Gastroesophageal sphincter (tissue), 4 donors: ENCODE measurements around the gene PARPBP. TPM values are rescaled to one million over a fixed set of nuclear protein-coding genes. Genes with fewer than 3 reads are reported as not detected.

Source experiments
- ATAC-seq: fragments of 150-250 bp; one replicate; pipeline ENCODE4 v1.9.1; 2016; ENCODE audit warnings: mild to moderate bottlenecking, moderate library complexity
- H3K27ac ChIP-seq, 4 donors: fragments of 200-600 bp; sonication (generic) in 3 of 4; 1 replicate in 3 of 4; 2 replicates in 1 of 4; pipeline ENCODE4 v1.5.1; 2016 to 2019
- H3K27me3 ChIP-seq: fragments of 200-600 bp; sonication (generic); one replicate; pipeline ENCODE4 v1.5.1; 2019
- H3K36me3 ChIP-seq, 2 donors: fragments of 200-600 bp; sonication (generic); one replicate each; pipeline ENCODE4 v1.5.1; 2019; ENCODE audit warnings: control low read depth in 1 of 2
- H3K4me1 ChIP-seq, 3 donors: fragments of 200-600 bp; sonication (generic); 1 replicate in 2 of 3; 2 replicates in 1 of 3; pipeline ENCODE4 v1.5.1; 2016 to 2019; ENCODE audit warnings: control low read depth in 2 of 3
- H3K4me3 ChIP-seq, 2 donors: fragments of 200-600 bp; sonication (generic); one replicate each; pipeline ENCODE4 v1.5.1; 2019; ENCODE audit warnings: mild to moderate bottlenecking in 1 of 2, moderate library complexity in 1 of 2
- H3K9me3 ChIP-seq, 3 donors: fragments of 200-600 bp; sonication (generic); one replicate each; pipeline ENCODE4 v1.5.1; 2017 to 2019; ENCODE audit warnings: control low read depth in 2 of 3
- CTCF ChIP-seq, 4 experiments: fragments of 200-600 bp in 2 of 4; fragments of 450-650 bp in 2 of 4; sonication (generic) in 1 of 4; IDR thresholded peaks; one replicate each; pipeline ENCODE4 v1.5.1; 2017 to 2019; ENCODE audit warnings: antibody characterized with exemption in 4 of 4, mild to moderate bottlenecking in 2 of 4, moderate library complexity in 2 of 4
- EP300 ChIP-seq: sonication (generic); formaldehyde crosslinking; IDR thresholded peaks from one replicate; pipeline ENCODE4 v1.6.1; 2017; ENCODE audit warnings: antibody characterized with exemption, mild to moderate bottlenecking
- POLR2A ChIP-seq, 2 donors: fragments of 450-650 bp; IDR thresholded peaks; one replicate each; pipeline ENCODE4 v1.6.1; 2017; ENCODE audit warnings: antibody characterized with exemption in 2 of 2, mild to moderate bottlenecking in 2 of 2, moderate library complexity in 1 of 2
- POLR2AphosphoS5 ChIP-seq: sonication (generic); formaldehyde crosslinking; IDR thresholded peaks from one replicate; pipeline ENCODE4 v1.6.1; 2017; ENCODE audit warnings: antibody characterized with exemption
- WGBS, 2 donors: methylation state at CpG; one replicate each; pipeline ENCODE4 v1.1.5; 2018; ENCODE audit warnings: low coverage in 1 of 2; 5-methylcytosine and 5-hydroxymethylcytosine counted together
- total RNA-seq, 4 donors: library from RNA; depleted of rRNA; stranded (reverse); fragments of >200 nt; gene quantifications; one replicate each; pipeline ENCODE4 v1.1.0, GENCODE V29; 2016

PARPBP gene
- total RNA-seq, 4 donors from 2014 or later = 0.93 to 1.4 (median 1.2) TPM

GRCh38 chr12:102182635-102183034 is 62.7 kb downstream of the PARPBP start:
- no peak for ATAC-seq
- no peaks in the 10 kb centered on the region for H3K4me1 ChIP-seq
- 45 to 58% methylated on average over 2 of the region's 2 CpGs for WGBS, 2 donors
- H3K27me3 ChIP-seq = no peaks in the 10 kb centered on the region
- TF ChIP-seq CTCF (IDR thresholded peaks at IDR 0.05) (no peak), EP300 (no peak), POLR2A (IDR thresholded peaks at IDR 0.05) (no peak), POLR2AphosphoS5 (no peak)
- no peaks in the 10 kb centered on the region for H3K9me3 ChIP-seq
- H3K4me3 ChIP-seq = no peak overlapping the region
- no peak overlapping the region for H3K27ac ChIP-seq
- no peaks in the 10 kb centered on the region for H3K36me3 ChIP-seq

GRCh38 chr12:102195826-102196225 is 75.8 kb downstream of the PARPBP start:
- H3K4me3 ChIP-seq = no peak overlapping the region
- H3K27ac ChIP-seq = no peak overlapping the region
- H3K27me3 ChIP-seq = no peaks in the 10 kb centered on the region
- no peaks in the 10 kb centered on the region for H3K4me1 ChIP-seq
- TF ChIP-seq POLR2A (IDR thresholded peaks at IDR 0.05) = no peak
- TF ChIP-seq POLR2AphosphoS5 = no peak
- no peak for TF ChIP-seq CTCF (IDR thresholded peaks at IDR 0.05)
- no peak for ATAC-seq
- 78 to 85% methylated on average over 4 of the region's 4 CpGs for WGBS, 2 donors
- no peaks in the 10 kb centered on the region for H3K36me3 ChIP-seq
- H3K9me3 ChIP-seq = no peaks in the 10 kb centered on the region

GRCh38 chr12:102197789-102198188 is 77.8 kb downstream of the PARPBP start, which contains the start of gene PMCH:
Gene PMCH (minus strand): TSS chr12:102197833. CDS start chr12:102197770, 63 bp downstream.
- no peaks in the 10 kb centered on the region for H3K9me3 ChIP-seq
- no peaks in the 10 kb centered on the region for H3K27me3 ChIP-seq
- no peak within 1 kb of the TSS for H3K27ac ChIP-seq
- TF ChIP-seq POLR2A (IDR thresholded peaks at IDR 0.05) (no peak), POLR2AphosphoS5 (no peak), CTCF (IDR thresholded peaks at IDR 0.05) (no peak), EP300 (no peak)
- ATAC-seq = no peak
- H3K4me3 ChIP-seq = no peak within 1 kb of the TSS
- 5 to 23% methylated on average over 1 of the region's 1 CpG for WGBS, 2 donors
- H3K36me3 ChIP-seq = no peaks in the 10 kb centered on the region
- no peaks in the 10 kb centered on the region for H3K4me1 ChIP-seq

GRCh38 chr12:102201436-102202061 is 81.6 kb downstream of the PARPBP start:
- Histone ChIP-seq H3K4me3 (no peak overlapping the region), H3K27me3 (no peaks in the 10 kb centered on the region), H3K9me3 (no peaks in the 10 kb centered on the region), H3K36me3 (no peaks in the 10 kb centered on the region), H3K4me1 (no peaks in the 10 kb centered on the region), H3K27ac (no peak overlapping the region)
- WGBS, 2 donors = 40 to 53% methylated on average over 2 to 3 of the region's 3 CpGs
- no peak for ATAC-seq
- TF ChIP-seq POLR2A (IDR thresholded peaks at IDR 0.05) = no peak
- no peak for TF ChIP-seq CTCF (IDR thresholded peaks at IDR 0.05)
- no peak for TF ChIP-seq POLR2AphosphoS5
- TF ChIP-seq EP300 = no peak

GRCh38 chr12:102202556-102202955 is 82.6 kb downstream of the PARPBP start:
- WGBS, 2 donors = 73 to 86% methylated on average over 2 to 4 of the region's 4 CpGs
- TF ChIP-seq EP300 = no peak
- TF ChIP-seq POLR2A (IDR thresholded peaks at IDR 0.05) = no peak
- TF ChIP-seq CTCF (IDR thresholded peaks at IDR 0.05) = no peak
- TF ChIP-seq POLR2AphosphoS5 = no peak
- Histone ChIP-seq H3K36me3 (no peaks in the 10 kb centered on the region), H3K4me3 (no peak overlapping the region), H3K4me1 (no peaks in the 10 kb centered on the region), H3K27me3 (no peaks in the 10 kb centered on the region), H3K27ac (no peak overlapping the region), H3K9me3 (peaks cover 0 to 6% (median 0%) of the 10 kb centered on the region in 3 donors)
- no peak for ATAC-seq
